Caco-2 (cell line): ENCODE data around the gene PGAP3. TPM values are rescaled to one million over a fixed set of nuclear protein-coding genes. Genes with fewer than 3 reads are reported as not detected.
A peak's percentile ranks its signal among the peaks of the same experiment; 100 is the strongest.
"Not testable (repeated sequence)": the region's sequence is repeated elsewhere in the genome, so short reads cannot be mapped to it uniquely, and the experiment has no call there.

Experiments
- BruUV-seq: library from RNA; stranded (reverse); fragments of 400-500 nt; replicated peaks from 2 replicates; lab custom pipeline; 2021; lab: Mats Ljungman, UMichigan
- CTCF ChIA-PET: fragments of 300-600 bp; sonication (Branson Sonifier 250); formaldehyde crosslinking; loops from one replicate; lab custom pipeline; 2022; ENCODE audit warnings: antibody characterized with exemption; lab: Charles Lee
- POLR2A ChIA-PET: fragments of 300-600 bp; sonication (Branson Sonifier 250); formaldehyde crosslinking; loops from one replicate; lab custom pipeline; 2022; ENCODE audit warnings: antibody characterized with exemption; lab: Charles Lee
- DNase-seq, 2 experiments: peaks; one replicate each; pipeline versions ENCODE4 v3.0.0 to v3.0.0-alpha.2; 2020 to 2022
- H3K27me3 ChIP-seq: replicated peaks from 2 replicates; pipeline ENCODE4 v1.6.0; 2011; ENCODE audit warnings: low read length; ENCODE audit not compliant: control insufficient read depth, insufficient read depth
- H3K36me3 ChIP-seq: 2 replicates; pipeline ENCODE4 v1.5.1; 2011; ENCODE audit warnings: low read length; ENCODE audit not compliant: control insufficient read depth, insufficient read depth
- H3K4me1 ChIP-seq: fragments of 250-450 bp; sonication (Bioruptor Pico); 2 replicates; pipeline ENCODE4 v1.5.1; 2020; ENCODE audit warnings: mild to moderate bottlenecking
- H3K4me3 ChIP-seq: 2 replicates; pipeline ENCODE4 v1.5.1; 2011; ENCODE audit warnings: low read depth, mild to moderate bottlenecking, control low read depth, low read length
- H3K9me3 ChIP-seq: fragments of 250-450 bp; sonication (Bioruptor Pico); 2 replicates; pipeline ENCODE4 v1.5.1; 2020; ENCODE audit warnings: mild to moderate bottlenecking, moderate library complexity
- H3K27ac Mint-ChIP-seq: one replicate; pipeline ENCODE4 v1.8.0; 2022; ENCODE audit warnings: mixed read lengths; ENCODE audit not compliant: unreplicated experiment
- H3K27me3 Mint-ChIP-seq: one replicate; pipeline ENCODE4 v1.8.0; 2022; ENCODE audit warnings: mixed read lengths; ENCODE audit not compliant: insufficient read depth, unreplicated experiment
- H3K36me3 Mint-ChIP-seq: one replicate; pipeline ENCODE4 v1.8.0; 2022; ENCODE audit warnings: mild to moderate bottlenecking, mixed read lengths; ENCODE audit not compliant: insufficient read depth, unreplicated experiment
- H3K4me1 Mint-ChIP-seq: one replicate; pipeline ENCODE4 v1.8.0; 2022; ENCODE audit warnings: low read depth, mixed read lengths; ENCODE audit not compliant: unreplicated experiment
- H3K4me3 Mint-ChIP-seq: one replicate; pipeline ENCODE4 v1.8.0; 2022; ENCODE audit warnings: mild to moderate bottlenecking, moderate library complexity, mixed read lengths; ENCODE audit not compliant: unreplicated experiment
- H3K9me3 Mint-ChIP-seq: one replicate; pipeline ENCODE4 v1.8.0; 2022; ENCODE audit warnings: mixed read lengths; ENCODE audit not compliant: unreplicated experiment
- intact Hi-C: fragments of 100-400 bp; cut with micrococcal nuclease; formaldehyde crosslinking; loops from one replicate; pipeline ENCODE4 v1.10.0; 2022; ENCODE audit not compliant: unreplicated experiment
- total RNA-seq: library from RNA; stranded (reverse); gene quantifications from 2 replicates; pipeline ENCODE4 v1.2.3, GENCODE V29; 2022
- TF ChIP-seq, protein P1 (sequence below), 2 experiments: fragments of 200-600 bp in 1 of 2; IDR thresholded peaks; 1 replicate in 1 of 2; 2 replicates in 1 of 2; pipeline versions ENCODE4 v1.5.1 to v1.8.0; 2011 to 2022; ENCODE audit warnings: antibody characterized with exemption in 1 of 2, control low read depth in 1 of 2, inconsistent platforms in 1 of 2, low read depth in 1 of 2, low read length in 1 of 2, mild to moderate bottlenecking in 1 of 2, moderate library complexity in 1 of 2; ENCODE audit not compliant: insufficient read depth in 1 of 2, severe bottlenecking in 1 of 2, unreplicated experiment in 1 of 2

PGAP3 gene
- total RNA-seq, 1 experiment from 2014 or later: 14.7 TPM

- intact Hi-C loops: no loop called here
- POLR2A ChIA-PET: no interaction called here
- no TSS peak for BruUV-seq
- Mint-ChIP-seq H3K27ac (no peak overlapping the region), H3K9me3 (no peaks in the 10 kb centered on the region), H3K4me1 (no peaks in the 10 kb centered on the region), H3K4me3 (no peak overlapping the region), H3K36me3 (peaks cover 87% of the 10 kb centered on the region), H3K27me3 (no peaks in the 10 kb centered on the region)
- CTCF ChIA-PET: interaction anchor here (1.0 kb wide), 1 partner anchor 105 kb away, joined by 3 read pairs; no protein-coding TSS in a partner anchor
- no peak for DNase-seq
- TF ChIP-seq, protein P1, sequence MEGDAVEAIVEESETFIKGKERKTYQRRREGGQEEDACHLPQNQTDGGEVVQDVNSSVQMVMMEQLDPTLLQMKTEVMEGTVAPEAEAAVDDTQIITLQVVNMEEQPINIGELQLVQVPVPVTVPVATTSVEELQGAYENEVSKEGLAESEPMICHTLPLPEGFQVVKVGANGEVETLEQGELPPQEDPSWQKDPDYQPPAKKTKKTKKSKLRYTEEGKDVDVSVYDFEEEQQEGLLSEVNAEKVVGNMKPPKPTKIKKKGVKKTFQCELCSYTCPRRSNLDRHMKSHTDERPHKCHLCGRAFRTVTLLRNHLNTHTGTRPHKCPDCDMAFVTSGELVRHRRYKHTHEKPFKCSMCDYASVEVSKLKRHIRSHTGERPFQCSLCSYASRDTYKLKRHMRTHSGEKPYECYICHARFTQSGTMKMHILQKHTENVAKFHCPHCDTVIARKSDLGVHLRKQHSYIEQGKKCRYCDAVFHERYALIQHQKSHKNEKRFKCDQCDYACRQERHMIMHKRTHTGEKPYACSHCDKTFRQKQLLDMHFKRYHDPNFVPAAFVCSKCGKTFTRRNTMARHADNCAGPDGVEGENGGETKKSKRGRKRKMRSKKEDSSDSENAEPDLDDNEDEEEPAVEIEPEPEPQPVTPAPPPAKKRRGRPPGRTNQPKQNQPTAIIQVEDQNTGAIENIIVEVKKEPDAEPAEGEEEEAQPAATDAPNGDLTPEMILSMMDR (IDR thresholded peaks at IDR 0.05; ENCODE audit: insufficient read depth in 1 of 2, low read depth in 1 of 2, low read length in 1 of 2, severe bottlenecking in 1 of 2, unreplicated experiment in 1 of 2): no peak
- H3K4me1 ChIP-seq: peaks cover 10% of the 10 kb centered on the region
- peaks cover 6% of the 10 kb centered on the region for H3K36me3 ChIP-seq
- no peaks in the 10 kb centered on the region for H3K9me3 ChIP-seq
- no peaks in the 10 kb centered on the region for H3K27me3 ChIP-seq
- no peak overlapping the region for H3K4me3 ChIP-seq
Measured at GRCh38 chr17:39726617-39727016, 38.8 kb upstream of the PGAP3 start.

DNA sequence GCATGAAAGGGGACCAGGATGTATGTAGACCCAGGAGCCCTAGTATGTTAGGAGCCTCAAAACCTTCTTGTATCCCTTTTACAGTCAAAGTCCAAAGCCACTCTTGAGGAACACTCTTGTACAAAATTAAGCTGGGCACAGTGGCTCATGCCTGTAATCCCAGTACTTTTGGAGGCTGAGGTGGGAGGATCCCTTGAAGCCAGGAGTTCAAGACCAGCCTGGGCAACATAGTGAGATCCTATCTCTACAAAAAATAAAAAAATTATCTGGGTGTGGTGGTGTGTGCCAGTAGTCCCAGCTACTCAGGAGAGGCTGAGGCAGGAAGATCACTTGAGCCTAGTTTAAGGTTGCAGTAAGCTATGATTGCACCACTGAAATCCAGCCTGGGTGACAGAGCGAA lies 38.1 kb upstream of the PGAP3 start:
- H3K27me3 Mint-ChIP-seq, DNase-seq, H3K4me1 Mint-ChIP-seq, H3K9me3 Mint-ChIP-seq, H3K4me1 ChIP-seq, H3K4me3 ChIP-seq, H3K4me3 Mint-ChIP-seq, H3K36me3 ChIP-seq, BruUV-seq, POLR2A ChIA-PET, intact Hi-C loops, H3K9me3 ChIP-seq, H3K27me3 ChIP-seq: not testable (repeated sequence)
- H3K36me3 Mint-ChIP-seq: peaks cover 88% of the 10 kb centered on the region
- CTCF ChIA-PET: interaction anchor here (1.0 kb wide), 1 partner anchor 104 kb away, joined by 3 read pairs; no protein-coding TSS in a partner anchor
- H3K27ac Mint-ChIP-seq: peak overlapping the region; percentile 13

DNA sequence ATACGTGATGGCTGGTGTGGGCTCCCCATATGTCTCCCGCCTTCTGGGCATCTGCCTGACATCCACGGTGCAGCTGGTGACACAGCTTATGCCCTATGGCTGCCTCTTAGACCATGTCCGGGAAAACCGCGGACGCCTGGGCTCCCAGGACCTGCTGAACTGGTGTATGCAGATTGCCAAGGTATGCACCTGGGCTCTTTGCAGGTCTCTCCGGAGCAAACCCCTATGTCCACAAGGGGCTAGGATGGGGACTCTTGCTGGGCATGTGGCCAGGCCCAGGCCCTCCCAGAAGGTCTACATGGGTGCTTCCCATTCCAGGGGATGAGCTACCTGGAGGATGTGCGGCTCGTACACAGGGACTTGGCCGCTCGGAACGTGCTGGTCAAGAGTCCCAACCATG lies 36.9 kb upstream of the PGAP3 start:
- H3K36me3 ChIP-seq: peaks cover 6% of the 10 kb centered on the region
- POLR2A ChIA-PET: no interaction called here

More for the DNA sequence above, 36.9 kb upstream of the PGAP3 start:
- DNase-seq: no peak
- H3K4me1 ChIP-seq: 0 out of 2 replicates have a peak, but pooled peaks cover 3% of the 10 kb centered on the region
- H3K4me3 Mint-ChIP-seq: no peak overlapping the region
- H3K4me1 Mint-ChIP-seq: no peaks in the 10 kb centered on the region
- no peak overlapping the region for H3K27ac Mint-ChIP-seq
- intact Hi-C loops: no loop called here
- CTCF ChIA-PET: no interaction called here
- H3K27me3 Mint-ChIP-seq: no peaks in the 10 kb centered on the region
- no TSS peak for BruUV-seq
- no peaks in the 10 kb centered on the region for H3K9me3 Mint-ChIP-seq
- H3K36me3 Mint-ChIP-seq: peaks cover 87% of the 10 kb centered on the region
- TF ChIP-seq, protein P1 (IDR thresholded peaks at IDR 0.05; ENCODE audit: insufficient read depth in 1 of 2, low read depth in 1 of 2, low read length in 1 of 2, severe bottlenecking in 1 of 2, unreplicated experiment in 1 of 2): no peak
- no peaks in the 10 kb centered on the region for H3K9me3 ChIP-seq
- H3K4me3 ChIP-seq: no peak overlapping the region
- no peaks in the 10 kb centered on the region for H3K27me3 ChIP-seq
